Erythroblast (primary cell): ENCODE measurements around the gene MYOCD.

Source experiments
- GATA1 ChIP-seq: IDR thresholded peaks from 2 replicates; pipeline ENCODE4 v1.6.1; 2011; ENCODE audit warnings: low read depth, mild to moderate bottlenecking, control low read depth, low read length, moderate library complexity
- POLR2A ChIP-seq: IDR thresholded peaks from 2 replicates; pipeline ENCODE4 v1.6.1; 2011; ENCODE audit warnings: mild to moderate bottlenecking, low read length

DNA sequence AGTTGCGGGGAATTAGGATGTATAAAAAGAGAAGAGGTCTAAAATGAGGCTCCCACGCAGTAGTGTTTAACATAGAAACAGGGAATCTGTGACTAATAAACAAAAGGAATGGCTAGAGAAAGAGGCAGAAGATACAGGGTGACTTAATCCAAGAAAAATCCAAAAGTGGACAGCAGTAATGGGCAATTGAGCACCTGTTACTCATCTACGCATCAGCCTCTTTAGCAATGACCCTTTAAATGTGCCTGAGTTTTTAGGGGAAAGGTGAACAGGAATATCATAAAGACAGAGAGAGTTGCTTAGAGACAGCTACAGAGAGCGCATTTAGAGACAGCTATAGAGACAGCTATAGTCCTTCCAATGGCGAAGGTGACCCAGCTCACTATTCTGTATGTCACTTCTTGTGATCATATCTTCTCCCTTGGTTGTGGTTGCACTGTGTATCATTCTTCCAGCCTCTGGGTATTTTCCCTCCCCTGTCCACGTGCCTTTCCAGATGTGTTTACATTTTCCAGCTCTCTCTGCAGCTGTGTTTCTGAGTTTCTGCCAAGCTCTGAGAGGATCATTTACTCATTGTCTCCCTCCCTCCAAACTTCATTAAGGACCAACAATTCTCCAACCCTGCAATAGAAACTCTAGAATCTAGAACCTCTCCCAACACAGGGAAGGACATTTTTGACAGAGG is 61.5 kb downstream of the MYOCD start:
- TF ChIP-seq POLR2A (no peak), GATA1 (no peak)
